Measurements from ENCODE around the gene CHKA. TPM values are rescaled to one million over a fixed set of nuclear protein-coding genes. Genes with fewer than 3 reads are reported as not detected.
A peak's percentile ranks its signal among the peaks of the same experiment; 100 is the strongest.

The CHKA gene
- total RNA-seq, 1 donor from 2014 or later = 17.9 TPM

GRCh38 chr11:68116974-68117373 lies 4.2 kb downstream of the CHKA start:
- no peak overlapping the region for H3K4me3 ChIP-seq (ENCODE audit: low read depth, low read length)
- TF ChIP-seq CTCF (conservative IDR thresholded peaks at IDR 0.05; ENCODE audit: low read depth, low read length) = no peak
- no peak for DNase-seq (ENCODE audit: low read depth)

DNA sequence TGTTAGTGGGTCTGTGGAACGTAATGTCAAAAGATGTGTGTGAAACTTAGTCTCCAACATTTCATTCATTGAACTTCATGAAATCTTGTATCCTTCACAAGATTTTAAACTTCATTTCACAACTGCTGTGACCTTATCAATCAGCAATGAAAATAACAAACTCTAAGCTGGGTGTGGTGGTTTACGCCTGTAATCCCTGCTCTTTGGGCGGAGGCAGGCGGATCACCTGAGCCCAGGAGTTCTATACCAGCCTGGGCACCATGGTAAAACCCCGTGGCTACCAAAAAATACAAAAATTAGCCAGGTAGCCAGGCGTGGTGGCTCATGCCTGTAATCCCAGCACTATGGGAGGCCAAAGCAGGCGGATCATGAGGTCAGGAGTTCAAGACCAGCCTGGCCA lies 5.1 kb downstream of the CHKA start:
- H3K4me3 ChIP-seq (ENCODE audit: low read depth, low read length) = no peak overlapping the region
- no peak for TF ChIP-seq CTCF (conservative IDR thresholded peaks at IDR 0.05; ENCODE audit: low read depth, low read length)
- no peak for DNase-seq (ENCODE audit: low read depth)

GRCh38 chr11:68115285-68115684 lies 5.9 kb downstream of the CHKA start:
- DNase-seq (ENCODE audit: low read depth) = no peak

GRCh38 chr11:68113986-68114385 lies 7.2 kb downstream of the CHKA start:
- H3K4me3 ChIP-seq (ENCODE audit: low read depth, low read length) = no peak overlapping the region
- DNase-seq (ENCODE audit: low read depth) = no peak
- no peak for TF ChIP-seq CTCF (conservative IDR thresholded peaks at IDR 0.05; ENCODE audit: low read depth, low read length)

More at GRCh38 chr11:68115285-68115684, 5.9 kb downstream of the CHKA start:
- TF ChIP-seq CTCF (conservative IDR thresholded peaks at IDR 0.05; ENCODE audit: low read depth, low read length) = no peak
- no peak overlapping the region for H3K4me3 ChIP-seq (ENCODE audit: low read depth, low read length)

GRCh38 chr11:68107689-68108088 lies 13.5 kb downstream of the CHKA start:
- H3K4me3 ChIP-seq (ENCODE audit: low read depth, low read length) = no peak overlapping the region
- no peak for DNase-seq (ENCODE audit: low read depth)
- TF ChIP-seq CTCF (conservative IDR thresholded peaks at IDR 0.05; ENCODE audit: low read depth, low read length) = no peak

GRCh38 chr11:68106165-68106940 lies 14.8 kb downstream of the CHKA start:
- no peak overlapping the region for H3K4me3 ChIP-seq (ENCODE audit: low read depth, low read length)
- TF ChIP-seq CTCF (conservative IDR thresholded peaks at IDR 0.05; ENCODE audit: low read depth, low read length) = peak; percentile 24
- peak; percentile 56 for DNase-seq (ENCODE audit: low read depth)
